ENCODE measurements around the gene ACTR1A.

GRCh38 chr10:102540023-102540422 lies 37.5 kb upstream of the ACTR1A start:
- no peak for TF ChIP-seq FOXK2 (IDR thresholded peaks at IDR 0.05)
- TF ChIP-seq BHLHE40 (IDR thresholded peaks at IDR 0.05; ENCODE audit: borderline replicate concordance) = no peak
- TF ChIP-seq HDGF (IDR thresholded peaks at IDR 0.05; ENCODE audit: borderline replicate concordance) = no peak
- TF ChIP-seq ARNT (IDR thresholded peaks at IDR 0.05) = no peak
- no peak for TF ChIP-seq FOXM1 (IDR thresholded peaks at IDR 0.05; ENCODE audit: borderline replicate concordance)
- no peak for TF ChIP-seq PKNOX1 (IDR thresholded peaks at IDR 0.05)

All from HEK293T (cell line).